Measurements from ENCODE around the gene LTA. TPM values are rescaled to one million over a fixed set of nuclear protein-coding genes. Genes with fewer than 3 reads are reported as not detected.

The LTA gene
- total RNA-seq, 1 experiment from 2014 or later, result 1.1 TPM

GRCh38 chr6:31587791-31588777 lies 16.0 kb downstream of the LTA start:
- POLR2A ChIA-PET, result no interaction called here
- H3K27ac ChIP-seq (ENCODE audit: low read depth, low read length), result no peak overlapping the region
- intact Hi-C loops (cut with micrococcal nuclease), result no loop called here

More at GRCh38 chr6:31587791-31588777, 16.0 kb downstream of the LTA start:
- ATAC-seq, result no peak
- H3K9ac ChIP-seq (ENCODE audit: low read length), result no peak overlapping the region
- TF ChIP-seq, protein P1, sequence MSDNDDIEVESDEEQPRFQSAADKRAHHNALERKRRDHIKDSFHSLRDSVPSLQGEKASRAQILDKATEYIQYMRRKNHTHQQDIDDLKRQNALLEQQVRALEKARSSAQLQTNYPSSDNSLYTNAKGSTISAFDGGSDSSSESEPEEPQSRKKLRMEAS (IDR thresholded peaks at IDR 0.05), result no peak
- no peak for TF ChIP-seq JUND (IDR thresholded peaks at IDR 0.05)
- TF ChIP-seq YY1 (IDR thresholded peaks at IDR 0.05; ENCODE audit: extremely low read depth, insufficient replicate concordance, low read depth, low read length), result no peak
- TF ChIP-seq CBX3 (IDR thresholded peaks at IDR 0.05; ENCODE audit: low read depth), result no peak
- no peak for TF ChIP-seq SP1 (IDR thresholded peaks at IDR 0.05; ENCODE audit: low read depth)
- no peak for TF ChIP-seq POLR2AphosphoS5 (IDR thresholded peaks at IDR 0.05; ENCODE audit: low read depth, low read length)
- no peak for TF ChIP-seq EZH2 (IDR thresholded peaks at IDR 0.05)
- TF ChIP-seq CTCF (IDR thresholded peaks at IDR 0.05 in 2 of 3, conservative IDR thresholded peaks at IDR 0.05 in 1 of 3; ENCODE audit: borderline replicate concordance in 1 of 3, insufficient read depth in 1 of 3, low read depth in 2 of 3, low read length in 2 of 3), result no peak
- no peak for TF ChIP-seq ATF3 (IDR thresholded peaks at IDR 0.05)
- no peak for TF ChIP-seq SRF (IDR thresholded peaks at IDR 0.05; ENCODE audit: low read depth)
- TF ChIP-seq ZFX (IDR thresholded peaks at IDR 0.05), result no peak
- TF ChIP-seq, protein P2, sequence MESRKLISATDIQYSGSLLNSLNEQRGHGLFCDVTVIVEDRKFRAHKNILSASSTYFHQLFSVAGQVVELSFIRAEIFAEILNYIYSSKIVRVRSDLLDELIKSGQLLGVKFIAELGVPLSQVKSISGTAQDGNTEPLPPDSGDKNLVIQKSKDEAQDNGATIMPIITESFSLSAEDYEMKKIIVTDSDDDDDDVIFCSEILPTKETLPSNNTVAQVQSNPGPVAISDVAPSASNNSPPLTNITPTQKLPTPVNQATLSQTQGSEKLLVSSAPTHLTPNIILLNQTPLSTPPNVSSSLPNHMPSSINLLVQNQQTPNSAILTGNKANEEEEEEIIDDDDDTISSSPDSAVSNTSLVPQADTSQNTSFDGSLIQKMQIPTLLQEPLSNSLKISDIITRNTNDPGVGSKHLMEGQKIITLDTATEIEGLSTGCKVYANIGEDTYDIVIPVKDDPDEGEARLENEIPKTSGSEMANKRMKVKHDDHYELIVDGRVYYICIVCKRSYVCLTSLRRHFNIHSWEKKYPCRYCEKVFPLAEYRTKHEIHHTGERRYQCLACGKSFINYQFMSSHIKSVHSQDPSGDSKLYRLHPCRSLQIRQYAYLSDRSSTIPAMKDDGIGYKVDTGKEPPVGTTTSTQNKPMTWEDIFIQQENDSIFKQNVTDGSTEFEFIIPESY (IDR thresholded peaks at IDR 0.05; ENCODE audit: extremely low read depth, insufficient replicate concordance, low read length), result no peak
- TF ChIP-seq CEBPB (IDR thresholded peaks at IDR 0.05; ENCODE audit: low read depth), result no peak
- TF ChIP-seq SIN3A (IDR thresholded peaks at IDR 0.05; ENCODE audit: low read depth), result no peak
- no peak for TF ChIP-seq FOSL1 (IDR thresholded peaks at IDR 0.05; ENCODE audit: low read depth)
- no peak for TF ChIP-seq EGR1 (IDR thresholded peaks at IDR 0.05; ENCODE audit: low read depth)
- TF ChIP-seq POLR2A (IDR thresholded peaks at IDR 0.05; ENCODE audit: borderline replicate concordance, extremely low read depth, insufficient read depth, insufficient read length), result no peak
- H3K36me3 ChIP-seq (ENCODE audit: control insufficient read depth in 1 of 2, insufficient read depth in 2 of 2, low read length in 2 of 2), result no peaks in the 10 kb centered on the region
- H3K9me3 ChIP-seq (ENCODE audit: control insufficient read depth in 1 of 2, insufficient read depth in 1 of 2, low read depth in 1 of 2, low read length in 2 of 2), result no peaks in the 10 kb centered on the region
- H3K4me2 ChIP-seq (ENCODE audit: low read length), result no peak overlapping the region
- ChIA-PET CTCF (interaction anchor here (0.6 to 2.0 kb wide), 3 partner anchors 10 to 42 kb away, joined by 3 to 7 read pairs (median 3); partner anchors contain the start of gene ATP6V1G2), RAD21 (ENCODE audit: low non-redundant PET in 1 of 2, low total read pairs in 2 of 2, uncharacterized antibody in 2 of 2, unreplicated experiment in 2 of 2) (no interaction called here)
- H4K20me1 ChIP-seq (ENCODE audit: insufficient read depth), result no peaks in the 10 kb centered on the region
- DNase-seq (ENCODE audit: low read depth, low spot score), result no peak
- H3K9me2 ChIP-seq (ENCODE audit: insufficient read depth), result no peaks in the 10 kb centered on the region
- H2AFZ ChIP-seq (ENCODE audit: low read depth, low read length, poor library complexity, severe bottlenecking), result no peak overlapping the region
- no peaks in the 10 kb centered on the region for H3K4me1 ChIP-seq (ENCODE audit: control insufficient read depth in 1 of 2, insufficient read depth in 2 of 2, low read length in 2 of 2)
- H3K79me2 ChIP-seq (ENCODE audit: insufficient read depth, low read length), result no peaks in the 10 kb centered on the region
- H3K4me3 ChIP-seq (replicated peaks in 1 of 2; ENCODE audit: low read depth in 1 of 2, low read length in 2 of 2), result no peak overlapping the region
- BruUV-seq (replicated peaks), result no TSS peak
- H3K27me3 ChIP-seq (ENCODE audit: insufficient read depth, low read length), result no peaks in the 10 kb centered on the region
